Measurements from ENCODE around the gene GABARAPL2.

DNA sequence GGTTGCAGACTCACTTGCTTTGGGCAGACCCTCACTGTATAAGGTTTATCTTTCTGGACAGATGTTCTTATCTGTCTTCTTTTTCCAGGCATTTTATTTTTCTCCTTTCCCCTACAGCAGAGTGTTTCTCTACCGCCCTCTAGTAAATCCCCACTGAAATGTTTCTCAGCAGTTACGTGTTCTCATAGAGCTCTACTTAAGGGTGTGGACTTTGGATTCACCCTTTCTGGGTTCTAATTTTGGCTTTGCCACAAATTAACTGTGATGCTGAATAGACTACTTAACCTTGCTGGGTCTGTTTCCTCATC, 54.9 kb downstream of the GABARAPL2 start:
- no peak for TF ChIP-seq POLR2AphosphoS5 (IDR thresholded peaks at IDR 0.05; ENCODE audit: borderline replicate concordance, low read depth, low read length)
- TF ChIP-seq EZH2 (IDR thresholded peaks at IDR 0.05), result no peak
- no peak for TF ChIP-seq FOXP2 (optimal IDR thresholded peaks at IDR 0.05; ENCODE audit: control extremely low read depth, extremely low read length, insufficient read depth)

Data from SK-N-MC (cell line).